GM19372 (cell line): ENCODE measurements around the gene PXMP2.
A peak's percentile ranks its signal among the peaks of the same experiment; 100 is the strongest.

ENCODE experiments used
- ATAC-seq: cut with Tn5 transposase; IDR thresholded peaks from one replicate; pipeline ENCODE4 v1.9.1; 2021; ENCODE audit warnings: mild to moderate bottlenecking, low read depth, moderate library complexity; ENCODE audit not compliant: unreplicated experiment

Gene PXMP2

DNA sequence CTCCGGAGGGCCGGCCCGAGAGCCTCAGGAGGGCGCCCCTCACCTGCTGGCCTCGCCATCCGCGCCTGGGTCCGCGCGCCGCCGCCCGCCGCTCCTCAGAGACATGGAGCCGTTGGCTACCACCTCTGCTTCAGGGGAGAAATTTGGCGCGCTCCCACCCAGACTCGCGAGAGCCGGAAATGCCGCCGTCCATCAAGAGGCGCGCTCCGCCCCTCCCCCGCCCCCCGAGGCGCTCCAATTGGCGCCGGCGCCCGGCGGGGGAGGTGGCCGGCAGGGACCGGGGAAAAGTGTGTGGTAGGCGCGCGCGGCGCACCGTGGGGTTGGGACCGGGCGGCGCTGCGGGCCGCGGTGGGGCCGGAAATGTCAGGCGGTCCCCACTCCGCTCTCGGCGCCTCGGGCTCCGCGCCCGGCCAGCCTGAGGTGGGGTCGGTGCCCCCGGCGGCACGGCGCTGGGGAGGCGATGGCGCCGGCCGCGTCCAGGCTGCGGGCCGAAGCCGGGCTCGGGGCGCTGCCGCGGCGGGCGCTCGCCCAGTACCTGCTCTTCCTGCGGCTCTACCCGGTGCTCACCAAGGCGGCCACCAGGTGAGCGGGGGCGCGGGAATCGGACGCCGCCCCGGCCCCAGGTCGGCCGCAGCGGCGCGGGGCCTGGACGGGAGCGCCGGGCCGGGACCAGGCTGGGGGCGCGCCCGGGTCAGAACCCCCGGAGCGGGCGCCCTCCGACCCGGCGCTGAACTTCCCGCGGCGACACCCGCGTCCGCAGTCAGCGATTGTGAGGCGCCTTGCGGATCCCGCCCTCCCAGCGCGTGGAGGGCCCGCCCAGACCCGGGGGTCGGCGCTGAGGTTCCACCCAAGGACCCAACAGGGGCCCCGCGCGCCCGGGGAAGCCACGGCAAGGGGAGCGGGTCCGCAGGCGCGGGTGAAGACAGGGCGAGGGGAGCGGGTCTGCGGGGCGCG is at the start of gene PXMP2, which contains the start of gene POLE:
PXMP2 (plus strand) TSS at position 377 of the 954 bp plus-strand sequence; CDS start at position 461, 84 bp downstream.
POLE (minus strand) TSS at position 132 of the 954 bp plus-strand sequence; CDS start at position 105, 27 bp downstream.
- peak; percentile 92 for ATAC-seq

DNA sequence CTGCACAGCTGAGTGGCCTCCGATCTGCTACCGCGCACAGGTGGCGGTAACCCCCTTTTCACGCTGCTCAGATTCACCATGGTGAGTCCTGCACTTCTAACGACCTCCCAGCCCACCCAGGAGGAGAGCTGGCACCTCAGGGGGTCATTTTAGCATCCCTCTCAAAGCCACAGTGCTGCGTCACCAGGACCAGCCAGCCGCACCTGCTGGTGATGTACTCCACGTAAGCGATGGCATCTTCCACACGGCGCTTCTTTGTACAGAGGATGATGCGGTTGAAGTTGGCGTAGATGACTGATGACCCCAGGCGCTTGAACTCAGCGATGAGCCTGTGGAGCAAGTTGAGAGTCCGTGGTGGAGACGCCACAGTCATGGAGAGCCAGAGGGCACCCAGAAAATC is 49.6 kb upstream of the PXMP2 start:
- ATAC-seq, result no peak

DNA sequence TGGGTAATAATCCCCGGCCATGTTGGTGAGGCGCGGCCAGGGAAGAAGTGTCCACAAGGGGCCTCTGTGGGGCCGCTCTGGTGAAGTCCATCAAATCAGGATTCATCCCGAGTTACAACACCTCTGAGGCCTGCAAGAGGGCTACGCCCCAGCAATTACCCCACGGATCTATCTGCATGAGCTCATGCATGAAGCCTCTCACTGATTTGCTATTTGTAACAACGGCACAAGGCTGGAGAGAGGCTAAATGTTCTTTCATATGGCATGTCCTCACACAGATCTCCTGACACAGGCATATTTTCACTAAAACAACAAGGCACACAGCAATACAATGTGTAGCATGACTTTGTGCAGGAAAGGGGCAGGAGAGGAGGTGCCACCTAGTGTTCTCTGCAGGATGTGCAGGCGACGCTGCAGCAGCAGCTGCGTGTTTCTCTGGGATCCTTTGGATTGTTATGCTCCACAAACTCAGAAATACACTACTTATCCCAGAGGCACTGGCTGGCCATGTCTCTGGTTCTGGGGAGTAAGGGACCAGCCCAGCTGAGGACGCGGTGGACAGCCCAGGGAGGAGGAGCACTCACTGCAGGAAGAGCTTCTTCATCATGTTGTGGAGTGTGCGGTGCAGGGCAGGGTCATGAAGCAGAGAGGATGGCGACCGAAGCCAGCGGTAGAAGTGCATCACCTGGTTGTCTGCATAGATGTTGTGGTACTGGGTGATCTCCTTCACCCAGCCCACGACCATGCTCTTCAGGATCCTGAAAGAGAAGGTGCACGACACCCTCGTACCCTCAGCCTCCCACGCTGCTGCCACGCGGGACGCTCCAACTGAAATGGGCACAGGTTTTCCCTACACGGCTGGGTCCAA is 48.6 kb upstream of the PXMP2 start:
- no peak for ATAC-seq

DNA sequence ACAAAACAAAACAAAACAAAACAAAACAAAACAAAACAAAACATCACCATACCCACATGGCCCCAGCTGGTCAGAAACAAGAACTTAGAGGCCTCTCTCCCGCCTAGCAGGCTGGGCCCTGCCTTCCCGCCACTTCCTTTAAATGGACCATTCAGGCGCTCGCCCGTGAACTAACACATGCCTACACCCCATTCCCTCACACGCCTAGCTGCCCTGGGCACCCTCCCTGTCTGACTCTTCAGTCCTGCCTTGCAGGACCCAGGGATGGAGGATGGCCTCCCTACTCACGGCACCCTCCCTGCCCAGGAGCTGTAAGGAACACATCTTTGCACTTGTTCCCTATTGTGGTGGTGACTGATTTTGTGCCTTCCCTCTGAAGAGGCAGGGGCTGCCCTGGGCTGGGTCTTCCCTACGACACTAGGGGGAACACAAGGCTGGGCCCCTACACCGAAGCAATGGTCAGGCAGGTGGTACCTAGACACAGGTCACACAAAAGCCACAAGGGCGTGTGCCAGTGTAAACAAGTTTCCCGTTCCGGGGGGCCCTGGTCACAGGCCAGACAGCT is 47.3 kb upstream of the PXMP2 start:
- no peak for ATAC-seq

DNA sequence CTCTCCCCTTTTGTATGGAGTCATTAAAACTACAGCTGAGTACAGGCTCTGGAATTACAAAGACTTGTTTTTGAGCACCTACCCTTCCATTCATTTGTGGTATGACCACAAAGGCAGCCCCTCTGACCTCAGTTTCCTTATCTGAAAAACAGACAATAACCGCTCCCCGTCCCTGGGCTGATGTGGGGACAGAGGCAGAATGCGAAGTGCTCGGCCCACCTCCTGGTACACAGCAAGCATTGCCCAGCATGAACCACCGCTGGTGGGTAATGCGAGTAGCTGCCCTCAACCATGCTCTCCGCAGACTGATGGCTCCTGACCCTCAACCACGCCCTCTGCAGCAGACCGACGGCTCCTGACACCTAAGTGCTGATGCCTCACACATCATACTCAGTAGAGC is 46.5 kb upstream of the PXMP2 start:
- ATAC-seq, result no peak

DNA sequence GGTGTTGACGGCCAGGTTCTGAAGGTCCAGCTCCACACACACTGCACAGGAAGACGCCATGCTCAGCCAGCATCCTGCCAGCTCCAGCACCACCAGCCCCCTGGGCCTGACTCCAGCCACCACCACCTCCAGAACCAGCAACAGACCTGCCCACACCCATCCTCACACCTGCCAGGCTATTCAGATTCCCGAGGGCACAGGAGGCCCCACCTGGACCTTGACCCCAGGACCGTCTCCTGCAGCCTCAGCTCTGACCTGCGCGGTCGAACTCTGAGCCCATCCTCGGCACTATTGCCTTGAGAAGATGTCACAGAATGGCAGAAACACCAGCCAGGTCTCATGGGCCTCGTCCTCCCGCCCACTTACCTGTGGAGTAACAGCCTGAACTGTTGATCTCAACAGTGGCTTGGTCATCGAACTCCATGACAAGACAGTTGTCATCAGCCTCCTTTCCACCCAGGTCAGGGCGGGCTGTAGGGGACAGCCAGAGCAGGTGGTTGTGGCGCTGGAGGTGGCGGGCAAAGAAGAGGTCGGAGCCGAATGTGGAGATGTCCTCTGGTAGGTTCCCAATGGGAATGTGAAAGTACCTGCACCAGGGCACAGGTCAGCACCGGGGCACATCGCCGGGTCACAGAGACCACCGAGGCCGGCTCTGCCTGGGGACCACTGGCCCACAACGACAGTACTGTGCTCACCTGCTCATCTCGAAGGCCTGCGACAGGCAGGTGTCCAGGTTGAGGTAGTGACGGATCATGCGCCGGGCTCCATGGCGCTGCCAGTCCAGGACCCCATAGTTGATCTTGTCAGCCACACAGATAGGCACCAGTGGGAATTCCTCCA is 45.4 kb upstream of the PXMP2 start:
- no peak for ATAC-seq

DNA sequence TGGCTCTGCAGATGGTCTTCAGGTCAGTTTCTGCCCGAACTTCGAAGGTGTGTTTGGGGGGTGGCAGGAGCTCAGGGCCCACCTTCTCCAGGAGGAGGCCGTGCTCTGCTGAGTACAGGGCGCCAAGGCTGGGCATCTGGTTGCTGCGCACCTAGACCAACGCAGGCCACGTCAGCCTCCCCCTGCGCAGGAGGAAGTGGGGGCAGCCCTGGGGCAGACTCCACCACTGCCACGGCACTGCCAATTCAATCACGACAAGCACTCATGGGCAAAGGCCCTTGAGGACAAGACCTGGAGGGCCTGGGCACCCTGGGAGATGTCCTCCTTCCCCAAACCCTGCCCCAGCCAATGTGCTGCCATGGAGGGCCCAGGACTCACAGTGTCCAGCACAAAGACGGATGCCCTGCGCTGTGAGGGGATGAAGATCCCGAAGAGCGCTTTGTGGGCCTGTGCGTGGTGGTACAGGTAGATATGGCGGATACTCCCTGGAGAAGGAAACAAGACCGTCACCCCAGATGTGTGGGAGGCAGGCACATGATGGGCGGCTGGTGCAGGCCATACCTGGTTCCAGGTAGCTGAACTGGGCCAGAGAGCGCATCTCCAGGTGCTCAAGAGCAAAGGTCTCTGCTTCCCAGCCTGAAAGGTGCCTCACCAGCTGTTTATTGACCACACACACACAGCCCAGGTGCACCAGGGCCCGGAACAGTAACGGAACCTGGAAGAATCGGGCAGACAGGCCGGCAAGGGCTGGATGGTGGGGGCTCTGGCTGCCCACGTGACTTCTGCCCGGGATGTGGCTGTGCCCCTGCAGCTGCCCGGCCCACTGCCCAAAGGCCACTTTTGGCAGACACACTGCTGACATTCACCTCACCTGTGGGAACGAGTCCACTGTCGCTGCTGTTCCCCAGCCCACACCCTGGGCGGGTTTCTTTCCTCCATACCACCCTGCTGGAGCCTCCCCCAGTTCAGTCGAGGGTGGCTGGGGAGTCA is 44.2 kb upstream of the PXMP2 start:
- no peak for ATAC-seq

DNA sequence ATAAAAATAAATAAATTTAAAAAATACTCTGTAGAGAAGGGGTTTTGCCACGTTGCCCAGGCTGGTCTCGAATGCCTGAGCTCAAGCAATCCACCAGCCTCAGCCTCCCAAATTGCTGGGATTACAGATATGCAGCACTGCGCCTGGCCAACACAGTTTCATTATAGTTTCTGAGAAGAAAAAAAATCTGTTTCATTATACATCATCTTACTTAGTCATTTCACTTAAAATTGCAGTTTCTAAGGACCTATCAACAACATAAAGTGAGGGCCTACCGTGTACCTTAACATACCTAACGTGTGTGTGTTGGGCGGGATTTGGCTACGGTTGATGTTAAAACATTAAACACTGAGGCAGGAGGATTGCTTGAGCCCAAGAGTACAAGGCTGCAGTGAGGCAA is 40.5 kb upstream of the PXMP2 start:
- no peak for ATAC-seq

DNA sequence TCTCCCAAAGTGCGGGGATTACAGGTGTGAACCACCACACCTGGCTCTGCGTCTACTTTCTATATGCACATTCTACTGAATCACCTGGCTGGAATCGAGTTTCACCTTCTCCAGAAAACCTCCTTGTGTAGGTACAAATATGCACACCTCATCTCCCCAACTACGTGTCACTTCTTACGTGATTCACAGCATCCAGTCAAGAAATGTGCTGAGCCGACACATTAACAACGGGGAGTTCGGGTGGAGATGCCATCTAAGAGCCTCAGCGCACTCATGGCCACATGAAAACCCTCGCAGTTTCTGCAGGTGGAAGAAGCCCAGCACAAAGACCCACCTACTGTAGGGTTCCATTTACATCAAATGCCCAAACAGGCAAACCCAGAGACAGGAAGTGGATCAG is 39.5 kb upstream of the PXMP2 start:
- ATAC-seq, result no peak

DNA sequence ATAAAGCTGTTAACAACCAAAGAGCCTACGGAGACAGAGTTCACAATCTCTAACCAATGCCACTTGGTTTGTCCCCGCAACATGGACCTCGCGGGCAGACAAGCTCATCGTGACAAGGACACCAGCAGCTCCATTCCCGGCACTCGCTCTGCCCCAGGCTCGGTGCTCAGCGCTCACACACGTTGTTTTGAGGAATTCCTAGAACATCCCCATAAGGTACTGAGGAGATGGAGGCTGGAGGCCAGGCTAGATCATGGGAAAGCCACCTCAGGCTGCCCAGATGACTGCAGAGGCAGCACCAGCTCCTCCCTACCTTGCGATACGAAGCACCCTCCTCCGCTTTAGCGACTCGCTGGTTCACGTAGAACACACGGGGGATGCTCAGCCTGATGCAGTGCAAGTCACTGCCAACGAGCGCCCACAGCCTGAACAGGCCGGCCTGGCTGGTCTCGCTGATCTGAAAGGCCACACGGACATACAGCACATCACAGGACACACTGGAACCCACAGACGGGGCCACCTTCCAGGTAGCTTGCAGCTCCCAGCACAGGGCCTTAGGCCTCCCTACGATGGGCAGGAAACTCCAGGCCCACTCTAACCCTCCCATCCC is 38.7 kb upstream of the PXMP2 start:
- no peak for ATAC-seq

DNA sequence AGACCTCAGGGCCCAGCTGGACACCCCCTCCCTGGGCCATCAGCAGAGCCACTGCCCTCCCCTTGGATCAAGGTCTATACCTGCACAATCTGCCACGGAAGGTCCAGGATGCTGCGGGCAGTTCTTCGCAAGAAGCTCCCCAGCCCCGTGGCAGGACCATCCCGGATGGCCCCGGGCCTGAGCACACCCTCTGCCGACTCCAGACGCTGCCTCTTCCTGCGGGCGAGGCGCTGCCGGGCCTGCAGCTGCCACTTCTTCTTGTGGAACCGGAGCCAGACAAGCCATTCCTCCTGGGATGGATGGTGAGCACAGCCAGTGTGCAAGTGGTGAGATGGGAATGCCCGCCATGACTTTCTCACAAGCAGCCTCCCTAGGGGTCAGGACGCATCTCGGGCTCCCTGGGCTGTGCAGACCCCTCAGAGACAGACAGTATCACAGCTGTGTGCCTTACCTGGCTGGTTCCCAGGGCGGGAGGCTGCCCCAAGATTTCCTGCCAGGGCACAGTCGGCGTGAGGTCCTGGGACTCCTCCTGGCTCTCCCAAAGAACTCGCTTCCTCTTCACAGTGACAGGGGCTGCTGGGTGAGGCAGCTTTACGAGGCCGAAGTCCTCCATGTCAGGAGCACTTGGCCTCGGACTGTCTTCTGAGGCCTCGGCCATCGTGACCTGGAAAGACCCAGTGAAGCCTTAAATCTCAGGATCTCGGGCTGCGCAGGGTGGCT is 38.0 kb upstream of the PXMP2 start:
- ATAC-seq, result no peak

DNA sequence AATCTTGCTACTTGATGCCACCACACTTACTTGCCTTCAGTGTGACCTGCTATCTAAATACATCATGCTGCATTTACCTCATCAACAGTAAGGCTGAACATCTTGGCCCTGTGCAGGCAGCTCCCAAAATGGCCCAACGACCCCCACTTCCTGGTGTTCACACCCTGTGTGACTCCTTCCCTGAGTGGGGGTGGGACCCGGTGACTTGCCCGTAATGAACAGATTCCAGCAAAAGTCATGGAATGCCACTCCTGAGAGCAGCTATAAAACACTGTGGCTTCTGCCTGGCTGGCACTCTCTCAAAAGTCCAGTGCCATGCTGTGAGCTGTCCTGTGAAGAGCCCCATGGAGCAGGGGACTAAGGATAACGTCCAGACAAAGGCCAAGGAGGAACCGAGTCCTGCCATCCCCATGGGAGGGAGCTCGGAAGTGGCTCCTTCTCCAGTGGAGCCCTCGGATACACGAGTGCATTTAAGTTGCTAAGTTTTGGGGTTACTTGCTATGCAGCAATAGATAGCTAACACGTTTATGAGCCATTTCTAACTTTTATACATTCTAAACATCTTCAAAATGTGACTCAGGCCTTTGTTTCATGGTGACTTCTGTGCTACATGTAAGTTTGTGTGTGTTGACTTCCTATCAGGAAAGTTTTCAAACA is 35.8 kb upstream of the PXMP2 start:
- ATAC-seq, result no peak

DNA sequence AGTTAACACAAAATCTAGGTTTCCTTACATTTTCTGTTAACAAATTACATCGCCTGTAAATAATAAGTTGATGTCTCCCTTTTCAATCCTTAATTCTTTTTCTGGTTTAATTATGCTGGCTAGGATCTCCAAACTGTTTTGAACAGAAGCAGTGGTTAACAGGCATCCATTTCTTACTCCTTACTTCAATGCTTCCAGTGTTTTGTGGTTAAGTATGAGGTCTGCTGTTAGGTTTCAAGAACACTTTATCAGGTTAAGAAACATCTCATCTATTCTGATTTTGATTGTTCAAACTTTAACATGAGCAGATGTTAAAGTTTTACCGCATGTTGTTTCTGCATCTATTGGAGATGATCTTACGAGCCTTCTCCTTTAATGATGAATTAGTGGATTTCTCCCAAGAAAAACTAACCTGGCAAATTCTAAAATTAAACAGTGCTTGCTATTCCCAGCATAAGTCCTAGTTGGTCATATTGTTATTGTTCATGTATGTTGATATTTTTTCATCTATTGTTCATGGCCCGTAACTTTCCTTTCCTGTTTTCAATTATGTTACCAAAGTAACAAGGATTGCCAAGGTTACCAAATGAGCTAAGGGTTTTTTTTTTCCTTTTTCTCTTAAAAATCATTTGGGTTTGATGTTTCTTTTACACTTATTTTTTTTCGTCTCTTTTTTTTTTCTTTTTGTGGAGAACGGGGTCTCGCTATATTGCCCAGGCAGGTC is 33.7 kb upstream of the PXMP2 start:
- ATAC-seq, result no peak

DNA sequence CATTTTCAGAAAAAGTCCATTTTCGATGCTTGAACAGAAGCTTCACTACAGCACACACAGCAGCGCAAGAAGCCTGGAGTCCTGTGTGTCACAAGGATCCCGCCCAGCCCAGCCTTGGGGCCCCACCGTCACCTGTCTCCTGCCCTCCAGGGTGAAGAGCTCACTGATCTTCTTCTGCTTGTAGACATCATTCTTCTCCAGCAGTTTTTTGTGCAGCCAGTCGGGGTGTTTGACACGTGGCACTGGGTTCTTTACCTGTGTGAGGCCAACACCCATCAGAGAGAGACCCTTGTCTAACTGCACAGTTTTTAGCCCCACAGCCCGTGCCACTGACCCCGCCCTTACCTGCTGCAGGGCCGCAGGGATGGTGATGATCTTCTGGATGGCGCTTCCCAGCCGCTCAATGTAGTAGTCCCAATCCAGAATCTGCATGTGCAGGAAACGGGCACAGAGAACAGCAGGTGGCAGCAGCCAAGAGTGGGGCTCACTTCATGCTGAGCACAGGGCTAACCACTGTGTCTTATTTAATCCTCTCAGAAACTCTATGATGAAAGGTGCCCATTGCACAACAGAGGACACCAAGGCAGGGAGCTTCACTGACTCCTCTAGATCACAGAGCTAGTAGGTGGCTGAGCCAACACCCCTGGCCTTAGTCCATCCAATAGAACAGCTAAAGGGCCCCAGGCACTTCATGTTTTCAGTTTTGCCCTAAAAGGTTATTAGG is 30.2 kb upstream of the PXMP2 start:
- no peak for ATAC-seq

DNA sequence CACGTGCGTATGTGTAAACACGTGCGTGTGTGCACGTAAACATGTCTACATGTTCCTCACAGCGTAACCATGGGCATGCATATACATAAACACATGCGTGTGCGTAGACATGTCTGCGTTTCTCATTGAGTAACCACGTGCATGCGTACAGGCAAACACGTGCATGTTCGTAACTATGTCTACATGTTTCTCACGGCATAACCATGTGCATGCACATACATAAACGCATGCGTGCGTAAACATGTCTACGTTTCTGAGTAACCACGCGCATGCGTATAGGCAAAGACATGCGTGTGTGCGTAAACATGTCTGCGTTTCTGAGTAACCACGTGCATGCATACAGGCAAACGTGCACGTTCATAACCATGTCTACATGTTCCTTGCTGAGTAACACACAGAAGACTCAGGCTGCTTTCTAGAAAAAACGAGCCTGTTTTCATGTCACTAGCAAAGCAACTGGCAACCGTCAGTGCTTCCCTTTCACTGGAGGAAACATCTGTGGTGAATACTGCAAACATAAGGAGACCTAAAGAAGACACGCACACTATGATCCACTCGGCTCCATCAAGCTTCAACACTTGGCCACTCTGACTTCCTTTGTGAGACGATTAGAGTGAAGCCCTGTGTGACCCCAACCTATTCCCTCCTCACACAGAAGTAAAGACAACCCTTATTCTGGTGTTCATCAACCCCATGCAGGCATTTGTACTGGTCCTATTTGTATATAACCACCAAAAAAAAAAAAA is 29.1 kb upstream of the PXMP2 start:
- ATAC-seq, result no peak
